Measurements from ENCODE around the gene C1orf167.

C1orf167 gene

GRCh38 chr1:11736746-11737639 is 25.0 kb upstream of the C1orf167 start:
- DNase-seq (ENCODE audit: low spot score) = peak; percentile 36

- no peak for DNase-seq (ENCODE audit: low spot score)
Observed at GRCh38 chr1:11738096-11738495, 23.9 kb upstream of the C1orf167 start.

- no peak for DNase-seq (ENCODE audit: low spot score)
Observed at GRCh38 chr1:11738783-11739182, 23.2 kb upstream of the C1orf167 start.

GRCh38 chr1:11740258-11741192 is 21.5 kb upstream of the C1orf167 start:
- peak; percentile 31 for DNase-seq (ENCODE audit: low spot score)

GRCh38 chr1:11741482-11741881 is 20.5 kb upstream of the C1orf167 start:
- DNase-seq (ENCODE audit: low spot score) = no peak

- no peak for DNase-seq (ENCODE audit: low spot score)
Observed at GRCh38 chr1:11741919-11742558, 20.0 kb upstream of the C1orf167 start.

- no peak for DNase-seq (ENCODE audit: low spot score)
Observed at GRCh38 chr1:11744287-11744686, 17.7 kb upstream of the C1orf167 start.

- no peak for DNase-seq (ENCODE audit: low spot score)
Observed at GRCh38 chr1:11746092-11746491, 15.9 kb upstream of the C1orf167 start.

GRCh38 chr1:11746795-11747487 is 15.1 kb upstream of the C1orf167 start:
- DNase-seq (ENCODE audit: low spot score) = no peak

- DNase-seq (ENCODE audit: low spot score) = no peak
Observed at GRCh38 chr1:11748294-11749202, 13.4 kb upstream of the C1orf167 start.

- DNase-seq (ENCODE audit: low spot score) = peak; percentile 18
Observed at GRCh38 chr1:11749203-11749689, 12.7 kb upstream of the C1orf167 start.

GRCh38 chr1:11749996-11750395 is 12.0 kb upstream of the C1orf167 start:
- no peak for DNase-seq (ENCODE audit: low spot score)

- DNase-seq (ENCODE audit: low spot score) = no peak
Observed at GRCh38 chr1:11751087-11751486, 10.9 kb upstream of the C1orf167 start.

- no peak for DNase-seq (ENCODE audit: low spot score)
Observed at GRCh38 chr1:11752359-11753088, 9.5 kb upstream of the C1orf167 start.

- DNase-seq (ENCODE audit: low spot score) = no peak
Observed at GRCh38 chr1:11753555-11754208, 8.3 kb upstream of the C1orf167 start.

- no peak for DNase-seq (ENCODE audit: low spot score)
Observed at GRCh38 chr1:11757047-11757446, 4.9 kb upstream of the C1orf167 start.

GRCh38 chr1:11759791-11760190 is 2.2 kb upstream of the C1orf167 start:
- no peak for DNase-seq (ENCODE audit: low spot score)

GRCh38 chr1:11761285-11761684 is 708 bp upstream of the C1orf167 start:
- no peak for DNase-seq (ENCODE audit: low spot score)

GRCh38 chr1:11764115-11764514 is 2.1 kb downstream of the C1orf167 start:
- DNase-seq (ENCODE audit: low spot score) = no peak
